Hepatocyte (in vitro differentiated cells): ENCODE results near the gene MYMX. TPM values are rescaled to one million over a fixed set of nuclear protein-coding genes. Genes with fewer than 3 reads are reported as not detected.
"Not testable (repeated sequence)": the region's sequence is repeated elsewhere in the genome, so short reads cannot be mapped to it uniquely, and the experiment has no call there.

Source experiments
- DNase-seq: peaks from one replicate; pipeline ENCODE4 v3.0.0-alpha.2; 2016; ENCODE audit warnings: low spot score
- H2AFZ ChIP-seq: fragments of 200-600 bp; sonication (generic); 2 replicates; pipeline ENCODE4 v1.6.0; 2016; ENCODE audit warnings: antibody characterized with exemption, mild to moderate bottlenecking
- H3K27ac ChIP-seq: fragments of 200-600 bp; sonication (generic); 2 replicates; pipeline ENCODE4 v1.5.1; 2016; ENCODE audit warnings: mild to moderate bottlenecking
- H3K27me3 ChIP-seq: fragments of 200-600 bp; sonication (generic); 2 replicates; pipeline ENCODE4 v1.6.1; 2016
- H3K36me3 ChIP-seq: fragments of 200-600 bp; sonication (generic); replicated peaks from 2 replicates; pipeline ENCODE4 v1.5.1; 2016; ENCODE audit warnings: low read depth; ENCODE audit not compliant: insufficient read depth
- H3K4me1 ChIP-seq: fragments of 200-600 bp; sonication (generic); 2 replicates; pipeline ENCODE4 v1.5.1; 2016; ENCODE audit warnings: mild to moderate bottlenecking, moderate library complexity; ENCODE audit not compliant: insufficient read depth
- H3K4me2 ChIP-seq: fragments of 200-600 bp; sonication (generic); 2 replicates; pipeline ENCODE4 v1.6.0; 2016
- H3K4me3 ChIP-seq: fragments of 200-600 bp; sonication (generic); 2 replicates; pipeline ENCODE4 v1.5.1; 2016; ENCODE audit warnings: mild to moderate bottlenecking
- H3K79me2 ChIP-seq: fragments of 200-600 bp; sonication (generic); 2 replicates; pipeline ENCODE4 v1.6.0; 2017; ENCODE audit warnings: mild to moderate bottlenecking
- H3K9me2 ChIP-seq: fragments of 200-600 bp; sonication (generic); replicated peaks from 2 replicates; pipeline ENCODE4 v1.6.0; 2017; ENCODE audit warnings: mild to moderate bottlenecking; ENCODE audit not compliant: insufficient read depth
- H3K9me3 ChIP-seq: fragments of 200-600 bp; sonication (generic); 2 replicates; pipeline ENCODE4 v1.5.1; 2016; ENCODE audit warnings: low read depth, mild to moderate bottlenecking
- H4K20me1 ChIP-seq: fragments of 200-600 bp; sonication (generic); 2 replicates; pipeline ENCODE4 v1.6.0; 2016; ENCODE audit warnings: mild to moderate bottlenecking; ENCODE audit not compliant: insufficient read depth, poor library complexity, severe bottlenecking
- CTCF ChIP-seq: fragments of 200-600 bp; sonication (generic); IDR thresholded peaks from 2 replicates; pipeline ENCODE4 v1.5.1; 2016; ENCODE audit warnings: antibody characterized with exemption, mild to moderate bottlenecking; ENCODE audit not compliant: poor library complexity
- EZH2 ChIP-seq: fragments of 200-600 bp; sonication (generic); IDR thresholded peaks from 2 replicates; pipeline ENCODE4 v1.6.1; 2016; ENCODE audit warnings: antibody characterized with exemption, mild to moderate bottlenecking, borderline replicate concordance
- EZH2phosphoT487 ChIP-seq: fragments of 200-600 bp; sonication (generic); IDR thresholded peaks from one replicate; pipeline ENCODE4 v1.6.1; 2018; ENCODE audit warnings: antibody characterized with exemption, mild to moderate bottlenecking, low read depth, moderate library complexity; ENCODE audit not compliant: unreplicated experiment, severe bottlenecking
- WGBS: methylation state at CpG from one replicate; pipeline ENCODE4 v1.1.6; 2016; ENCODE audit warnings: low lambda C conversion rate; ENCODE audit errors: missing lambda C conversion rate; 5-methylcytosine and 5-hydroxymethylcytosine counted together
- polyA plus RNA-seq: library from polyadenylated mRNA; unstranded; fragments of >200 nt; fragmentation: Nextera tagmentation; extraction: Ambion mirVana; gene quantifications from 2 replicates; pipeline ENCODE4 v1.2.1, GENCODE V29; 2016
- total RNA-seq: library from RNA; depleted of rRNA; stranded (reverse); fragments of >200 nt; gene quantifications from 2 replicates; pipeline ENCODE4 v1.2.3, GENCODE V29; 2014

MYMX gene
- total and polyA plus RNA-seq, 2 experiments from 2014 or later: not detected

GRCh38 chr6:44228836-44229235 lies 12.1 kb downstream of the MYMX start:
- no peaks in the 10 kb centered on the region for H3K9me2 ChIP-seq
- H3K79me2 ChIP-seq: peaks cover 5% of the 10 kb centered on the region
- H4K20me1 ChIP-seq: no peaks in the 10 kb centered on the region
- DNase-seq: no peak
- H3K4me2 ChIP-seq: no peak overlapping the region
- no peaks in the 10 kb centered on the region for H3K9me3 ChIP-seq
- no peak overlapping the region for H3K4me3 ChIP-seq
- H3K36me3 ChIP-seq: no peaks in the 10 kb centered on the region
- 84% methylated on average over 5 of the region's 5 CpGs for WGBS
- TF ChIP-seq EZH2: no peak
- no peak for TF ChIP-seq CTCF
- no peak for TF ChIP-seq EZH2phosphoT487
- peaks cover 36% of the 10 kb centered on the region for H3K4me1 ChIP-seq
- H3K27ac ChIP-seq: no peak overlapping the region
- H2AFZ ChIP-seq: no peak overlapping the region
- no peaks in the 10 kb centered on the region for H3K27me3 ChIP-seq

- Histone ChIP-seq H3K36me3 (no peaks in the 10 kb centered on the region), H3K4me3 (no peak overlapping the region), H3K79me2 (peaks cover 5% of the 10 kb centered on the region), H3K4me1 (peaks cover 36% of the 10 kb centered on the region), H2AFZ (no peak overlapping the region), H3K4me2 (no peak overlapping the region), H4K20me1 (no peaks in the 10 kb centered on the region), H3K27ac (no peak overlapping the region), H3K9me3 (no peaks in the 10 kb centered on the region), H3K27me3 (no peaks in the 10 kb centered on the region), H3K9me2 (no peaks in the 10 kb centered on the region)
- no peak for DNase-seq
- WGBS: 96% methylated on average over 11 of the region's 11 CpGs
- TF ChIP-seq EZH2phosphoT487 (no peak), CTCF (no peak), EZH2 (no peak)
Observed at GRCh38 chr6:44229376-44230033, 12.8 kb downstream of the MYMX start.

- TF ChIP-seq EZH2 (no peak), EZH2phosphoT487 (no peak), CTCF (no peak)
- H3K27me3 ChIP-seq: no peaks in the 10 kb centered on the region
- no peaks in the 10 kb centered on the region for H3K9me2 ChIP-seq
- no peak overlapping the region for H3K4me2 ChIP-seq
- no peak overlapping the region for H2AFZ ChIP-seq
- WGBS: 91% methylated on average over 10 of the region's 10 CpGs
- H3K4me3 ChIP-seq: no peak overlapping the region
- no peak overlapping the region for H3K27ac ChIP-seq
- no peaks in the 10 kb centered on the region for H3K79me2 ChIP-seq
- DNase-seq: no peak
- H3K9me3 ChIP-seq: no peaks in the 10 kb centered on the region
- no peaks in the 10 kb centered on the region for H3K36me3 ChIP-seq
- H4K20me1 ChIP-seq: no peaks in the 10 kb centered on the region
- H3K4me1 ChIP-seq: peaks cover 37% of the 10 kb centered on the region
Observed at GRCh38 chr6:44230034-44230675, 13.4 kb downstream of the MYMX start.

- H3K9me3 ChIP-seq, H3K27me3 ChIP-seq, H3K79me2 ChIP-seq, DNase-seq, H3K9me2 ChIP-seq, H4K20me1 ChIP-seq, H3K4me2 ChIP-seq, H3K4me3 ChIP-seq, H3K27ac ChIP-seq, H2AFZ ChIP-seq, H3K36me3 ChIP-seq: not testable (repeated sequence)
- peaks cover 28% of the 10 kb centered on the region for H3K4me1 ChIP-seq
- WGBS: 92% methylated on average over 9 of the region's 9 CpGs
Observed at GRCh38 chr6:44231426-44231825, 14.7 kb downstream of the MYMX start.
